ENCODE results near the gene ADAMTS7. TPM values are rescaled to one million over a fixed set of nuclear protein-coding genes. Genes with fewer than 3 reads are reported as not detected.
A peak's percentile ranks its signal among the peaks of the same experiment; 100 is the strongest.

ADAMTS7 gene, protein sequence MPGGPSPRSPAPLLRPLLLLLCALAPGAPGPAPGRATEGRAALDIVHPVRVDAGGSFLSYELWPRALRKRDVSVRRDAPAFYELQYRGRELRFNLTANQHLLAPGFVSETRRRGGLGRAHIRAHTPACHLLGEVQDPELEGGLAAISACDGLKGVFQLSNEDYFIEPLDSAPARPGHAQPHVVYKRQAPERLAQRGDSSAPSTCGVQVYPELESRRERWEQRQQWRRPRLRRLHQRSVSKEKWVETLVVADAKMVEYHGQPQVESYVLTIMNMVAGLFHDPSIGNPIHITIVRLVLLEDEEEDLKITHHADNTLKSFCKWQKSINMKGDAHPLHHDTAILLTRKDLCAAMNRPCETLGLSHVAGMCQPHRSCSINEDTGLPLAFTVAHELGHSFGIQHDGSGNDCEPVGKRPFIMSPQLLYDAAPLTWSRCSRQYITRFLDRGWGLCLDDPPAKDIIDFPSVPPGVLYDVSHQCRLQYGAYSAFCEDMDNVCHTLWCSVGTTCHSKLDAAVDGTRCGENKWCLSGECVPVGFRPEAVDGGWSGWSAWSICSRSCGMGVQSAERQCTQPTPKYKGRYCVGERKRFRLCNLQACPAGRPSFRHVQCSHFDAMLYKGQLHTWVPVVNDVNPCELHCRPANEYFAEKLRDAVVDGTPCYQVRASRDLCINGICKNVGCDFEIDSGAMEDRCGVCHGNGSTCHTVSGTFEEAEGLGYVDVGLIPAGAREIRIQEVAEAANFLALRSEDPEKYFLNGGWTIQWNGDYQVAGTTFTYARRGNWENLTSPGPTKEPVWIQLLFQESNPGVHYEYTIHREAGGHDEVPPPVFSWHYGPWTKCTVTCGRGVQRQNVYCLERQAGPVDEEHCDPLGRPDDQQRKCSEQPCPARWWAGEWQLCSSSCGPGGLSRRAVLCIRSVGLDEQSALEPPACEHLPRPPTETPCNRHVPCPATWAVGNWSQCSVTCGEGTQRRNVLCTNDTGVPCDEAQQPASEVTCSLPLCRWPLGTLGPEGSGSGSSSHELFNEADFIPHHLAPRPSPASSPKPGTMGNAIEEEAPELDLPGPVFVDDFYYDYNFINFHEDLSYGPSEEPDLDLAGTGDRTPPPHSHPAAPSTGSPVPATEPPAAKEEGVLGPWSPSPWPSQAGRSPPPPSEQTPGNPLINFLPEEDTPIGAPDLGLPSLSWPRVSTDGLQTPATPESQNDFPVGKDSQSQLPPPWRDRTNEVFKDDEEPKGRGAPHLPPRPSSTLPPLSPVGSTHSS (N-terminal part only)
- total RNA-seq (1 to 10 TPM in 2 of 5 donors, under 1 TPM in 1, not detected in 2; 0.79 to 2.3 (median 1.0) TPM), total RNA-seq (0 to 2.9 (median 0.12) reads per million in 29 experiments)
- 0.06 TPM for total RNA-seq (2013)

DNA sequence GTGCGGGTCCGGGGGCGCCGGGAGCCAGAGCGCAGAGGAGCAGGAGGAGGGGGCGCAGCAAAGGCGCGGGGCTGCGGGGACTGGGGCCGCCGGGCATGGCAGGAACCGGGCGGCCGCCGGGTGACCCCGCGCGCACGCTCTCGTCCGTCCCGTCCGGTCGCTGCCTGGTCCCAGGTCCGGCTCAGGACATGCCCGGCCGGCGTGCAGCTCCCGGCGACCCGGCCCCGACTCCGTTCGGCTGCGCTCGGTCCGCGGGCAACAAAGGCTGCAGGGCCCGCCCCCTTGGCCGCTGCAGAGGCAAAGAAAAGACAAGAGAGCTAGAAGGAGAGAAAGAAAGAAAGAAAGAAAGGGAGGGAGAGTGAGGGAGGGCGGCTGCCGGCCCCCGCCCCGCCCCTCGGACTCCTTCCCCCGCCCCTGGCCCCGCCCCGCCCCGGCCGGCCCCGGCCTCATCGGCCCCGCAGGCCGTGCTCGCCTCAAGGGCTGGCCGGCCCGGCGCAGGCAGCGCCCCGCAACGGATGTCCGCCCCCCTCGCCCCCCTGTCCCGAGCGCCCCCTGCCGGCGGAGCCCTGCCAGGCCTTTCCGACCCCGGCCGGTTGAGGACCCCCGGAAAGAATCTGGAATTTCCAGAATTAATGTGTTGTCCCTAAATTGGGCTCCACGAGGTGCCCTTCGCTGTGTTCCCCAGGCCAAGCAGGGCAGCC is at the start of gene ADAMTS7:
Gene ADAMTS7 (minus strand): TSS at position 341 of the 701 bp plus-strand sequence. CDS start 244 bp downstream, at position 97.
- H3K4me3 ChIP-seq (ENCODE audit: control insufficient read depth in 1 of 2, extremely low read depth in 1 of 2, low read length in 1 of 2), result peak within 1 kb of the TSS; percentile 43 to 73
- WGBS (ENCODE audit: insufficient coverage), result under 1% methylated on average over 69 of the region's 73 CpGs
- peak within 1 kb of the TSS; percentile 71 to 78 (median 75) for H3K4me3 Mint-ChIP-seq
- H3K27me3 Mint-ChIP-seq, result peaks cover 36 to 53% of the 10 kb centered on the region in 2 donors
- H3K36me3 ChIP-seq (ENCODE audit: control insufficient read depth in 2 of 2, extremely low read depth in 1 of 2, insufficient read depth in 1 of 2, low read length in 1 of 2), result no peaks in the 10 kb centered on the region
- no peaks in the 10 kb centered on the region for H3K36me3 Mint-ChIP-seq
- ATAC-seq (replicated peaks in 1 of 4) (peak; percentile 60 to 72 (median 71)), DNase-seq (peak in 24 of 35 experiments; percentile 18 to 61 (median 36))
- H3K4me1 Mint-ChIP-seq, result peaks cover 11 to 18% (median 16%) of the 10 kb centered on the region in 3 donors
- peaks cover 0 to 18% of the 10 kb centered on the region in 2 experiments for H3K4me1 ChIP-seq (ENCODE audit: control insufficient read depth in 1 of 2, extremely low read depth in 1 of 2, insufficient read depth in 2 of 2, low read length in 2 of 2)
- H3K9me3 ChIP-seq, result peaks cover 3% of the 10 kb centered on the region
- ChIA-PET CTCF (no interaction called here), POLR2A (no interaction called here)
- H3K27ac ChIP-seq (ENCODE audit: low read length), result no peak within 1 kb of the TSS
- peak within 1 kb of the TSS in 1 of 2 donors; percentile 43 for H3K27ac Mint-ChIP-seq
- H3K9me3 Mint-ChIP-seq, result peaks cover 0 to 8% (median 0%) of the 10 kb centered on the region in 3 donors
- H3K27me3 ChIP-seq (replicated peaks in 1 of 2; ENCODE audit: control insufficient read depth in 2 of 2, extremely low read depth in 1 of 2, insufficient read depth in 2 of 2, low read length in 1 of 2), result peaks cover 0 to 58% of the 10 kb centered on the region in 2 experiments

DNA sequence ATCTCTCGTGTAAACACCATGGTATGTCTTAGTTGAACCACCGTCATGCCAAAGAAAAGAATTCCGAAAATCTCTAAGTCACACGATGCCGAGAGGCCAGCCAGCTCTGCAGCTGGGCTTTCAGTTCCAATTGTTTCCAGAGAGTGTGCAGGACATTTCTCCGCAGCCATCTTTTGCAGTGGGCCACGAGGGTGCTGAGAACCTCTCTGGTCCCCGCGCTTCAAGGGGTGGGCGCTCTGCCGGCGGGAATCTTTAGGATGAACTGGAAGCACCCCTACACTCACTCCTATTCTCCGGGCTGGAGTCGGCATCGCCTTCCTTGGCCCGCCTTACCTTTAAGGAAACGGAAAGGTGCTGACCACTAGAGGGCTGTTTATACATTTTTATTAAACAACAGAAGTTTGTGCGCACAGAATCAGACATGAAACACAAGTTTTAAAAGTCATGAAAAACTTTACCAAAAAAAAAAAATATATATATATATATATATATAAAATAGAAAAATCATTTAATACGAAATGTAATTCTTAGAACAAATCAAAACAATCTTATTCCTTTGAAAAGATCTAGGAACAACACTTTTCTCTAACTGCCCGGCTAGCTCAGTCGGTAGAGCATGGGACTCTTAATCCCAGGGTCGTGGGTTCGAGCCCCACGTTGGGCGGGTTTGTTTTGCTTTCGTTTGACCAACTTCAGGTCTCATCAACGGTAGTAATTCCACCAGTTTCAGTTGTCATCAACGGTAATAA is 48.9 kb upstream of the ADAMTS7 start:
- 6% methylated on average over 22 of the region's 28 CpGs for WGBS (ENCODE audit: insufficient coverage)
- ChIA-PET CTCF (interaction anchor here in 1 of 2 donors (0.7 to 1.8 kb wide), 3 partner anchors 13 to 561 kb away, joined by 3 to 14 read pairs (median 4); partner anchors contain the start of genes MORF4L1 and SKIC8), POLR2A (interaction anchor here (0.6 to 0.7 kb wide), 3 partner anchors 12 to 78 kb away, joined by 6 to 8 read pairs (median 8); partner anchors contain the start of gene MORF4L1 (in 1 of the 2))
- Mint-ChIP-seq H3K9me3 (no peaks in the 10 kb centered on the region), H3K36me3 (no peaks in the 10 kb centered on the region), H3K27ac (peak overlapping the region; percentile 69 to 75), H3K4me3 (peak overlapping the region; percentile 71 to 84 (median 81)), H3K4me1 (peaks cover 6 to 9% (median 6%) of the 10 kb centered on the region in 3 donors), H3K27me3 (no peaks in the 10 kb centered on the region)
- H3K36me3 ChIP-seq (ENCODE audit: control insufficient read depth in 2 of 2, extremely low read depth in 1 of 2, insufficient read depth in 1 of 2, low read length in 1 of 2), result no peaks in the 10 kb centered on the region
- DNase-seq (peak; percentile 16 to 73 (median 53)), ATAC-seq (replicated peaks in 1 of 4) (peak; percentile 66 to 85 (median 70))
- no peaks in the 10 kb centered on the region for H3K9me3 ChIP-seq
- peak overlapping the region in 1 of 2 donors; percentile 37 for H3K4me3 ChIP-seq (ENCODE audit: control insufficient read depth in 1 of 2, extremely low read depth in 1 of 2, low read length in 1 of 2)
- peaks cover 0 to 6% of the 10 kb centered on the region in 2 experiments for H3K4me1 ChIP-seq (ENCODE audit: control insufficient read depth in 1 of 2, extremely low read depth in 1 of 2, insufficient read depth in 2 of 2, low read length in 2 of 2)
- no peak overlapping the region for H3K27ac ChIP-seq (ENCODE audit: low read length)
- no peaks in the 10 kb centered on the region for H3K27me3 ChIP-seq (replicated peaks in 1 of 2; ENCODE audit: control insufficient read depth in 2 of 2, extremely low read depth in 1 of 2, insufficient read depth in 2 of 2, low read length in 1 of 2)

DNA sequence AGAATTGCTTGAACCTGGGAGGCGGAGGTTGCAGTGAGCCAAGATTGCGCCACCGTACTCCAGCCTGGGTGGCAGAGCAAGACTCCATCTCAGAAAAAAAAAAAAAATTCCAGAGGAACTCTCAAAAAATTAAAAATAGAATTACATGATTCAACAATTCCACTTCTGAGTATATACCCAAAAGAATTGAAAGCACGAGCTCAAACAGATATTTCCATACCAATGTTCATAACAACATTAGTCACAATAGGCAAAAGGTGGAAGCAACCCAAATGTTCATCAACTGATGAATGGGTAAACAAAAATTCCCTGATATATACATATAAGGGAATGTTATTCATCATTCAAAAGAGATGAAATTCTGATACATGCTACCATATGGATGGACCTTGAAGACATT is 44.5 kb upstream of the ADAMTS7 start:
- Mint-ChIP-seq H3K27ac (no peak overlapping the region), H3K36me3 (no peaks in the 10 kb centered on the region), H3K4me3 (no peak overlapping the region), H3K4me1 (peaks cover 6 to 9% (median 6%) of the 10 kb centered on the region in 3 donors), H3K27me3 (peaks cover 2 to 3% of the 10 kb centered on the region in 2 donors), H3K9me3 (no peaks in the 10 kb centered on the region)
- DNase-seq (no peak), ATAC-seq (replicated peaks in 1 of 4) (no peak)
- Histone ChIP-seq H3K36me3 (ENCODE audit: control insufficient read depth in 2 of 2, extremely low read depth in 1 of 2, insufficient read depth in 1 of 2, low read length in 1 of 2) (no peaks in the 10 kb centered on the region), H3K4me1 (ENCODE audit: control insufficient read depth in 1 of 2, extremely low read depth in 1 of 2, insufficient read depth in 2 of 2, low read length in 2 of 2) (peaks cover 0 to 3% of the 10 kb centered on the region in 2 experiments), H3K9me3 (no peaks in the 10 kb centered on the region), H3K27ac (ENCODE audit: low read length) (no peak overlapping the region), H3K4me3 (ENCODE audit: control insufficient read depth in 1 of 2, extremely low read depth in 1 of 2, low read length in 1 of 2) (no peak overlapping the region), H3K27me3 (replicated peaks in 1 of 2; ENCODE audit: control insufficient read depth in 2 of 2, extremely low read depth in 1 of 2, insufficient read depth in 2 of 2, low read length in 1 of 2) (peaks cover 0 to 14% of the 10 kb centered on the region in 2 experiments)
- ChIA-PET CTCF (interaction anchor here in 1 of 2 donors (0.6 to 0.7 kb wide), 2 partner anchors 42 to 53 kb away, joined by 4 to 5 read pairs; no protein-coding TSS in a partner anchor), POLR2A (no interaction called here)
- WGBS (ENCODE audit: insufficient coverage), result 33% methylated on average over 1 of the region's 4 CpGs

DNA sequence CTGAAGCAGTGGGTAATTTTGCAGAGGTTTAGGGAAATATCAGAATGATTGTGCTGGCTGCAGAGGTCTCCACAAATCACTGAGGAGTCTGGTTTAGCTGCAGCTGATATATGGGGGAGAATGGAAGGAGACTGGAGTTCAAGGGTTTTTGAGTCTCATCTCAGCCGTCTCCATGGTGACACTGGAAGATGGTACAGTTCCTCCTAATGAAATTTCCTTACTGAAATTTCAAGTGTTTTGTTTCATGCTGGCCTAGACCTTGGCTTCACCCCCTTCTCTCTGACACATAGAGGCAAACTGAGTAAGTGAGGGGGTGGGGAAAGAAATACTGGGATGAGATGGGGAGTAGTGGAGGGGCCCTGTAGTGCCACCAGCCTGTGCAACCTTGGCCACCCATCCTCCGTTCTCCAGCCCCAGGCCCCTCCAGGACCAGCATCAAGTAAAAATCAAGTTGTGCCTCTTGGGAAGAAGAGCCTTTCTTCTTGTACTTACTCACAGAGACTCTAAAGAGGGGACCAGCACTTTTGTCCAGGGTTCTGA is 43.6 kb upstream of the ADAMTS7 start:
- no peak for DNase-seq
- CTCF ChIA-PET, result no interaction called here
- Histone ChIP-seq H3K9me3 (no peaks in the 10 kb centered on the region), H3K4me1 (ENCODE audit: control insufficient read depth in 1 of 2, extremely low read depth in 1 of 2, insufficient read depth in 2 of 2, low read length in 2 of 2) (peaks cover 0 to 1% of the 10 kb centered on the region in 2 experiments), H3K27ac (ENCODE audit: low read length) (no peak overlapping the region), H3K27me3 (replicated peaks in 1 of 2; ENCODE audit: control insufficient read depth in 2 of 2, extremely low read depth in 1 of 2, insufficient read depth in 2 of 2, low read length in 1 of 2) (peaks cover 0 to 15% of the 10 kb centered on the region in 2 experiments), H3K36me3 (ENCODE audit: control insufficient read depth in 2 of 2, extremely low read depth in 1 of 2, insufficient read depth in 1 of 2, low read length in 1 of 2) (no peaks in the 10 kb centered on the region), H3K4me3 (ENCODE audit: control insufficient read depth in 1 of 2, extremely low read depth in 1 of 2, low read length in 1 of 2) (no peak overlapping the region)
- H3K4me3 Mint-ChIP-seq, result no peak overlapping the region
- WGBS (ENCODE audit: insufficient coverage), result no CpG with 5 or more reads among the region's 2 CpGs
- peaks cover 2 to 3% of the 10 kb centered on the region in 2 donors for H3K27me3 Mint-ChIP-seq
- H3K9me3 Mint-ChIP-seq, result no peaks in the 10 kb centered on the region
- POLR2A ChIA-PET, result no interaction called here
- peaks cover 2% of the 10 kb centered on the region in 3 donors for H3K4me1 Mint-ChIP-seq
- no peaks in the 10 kb centered on the region for H3K36me3 Mint-ChIP-seq
- no peak for ATAC-seq (replicated peaks in 1 of 4)
- H3K27ac Mint-ChIP-seq, result no peak overlapping the region

DNA sequence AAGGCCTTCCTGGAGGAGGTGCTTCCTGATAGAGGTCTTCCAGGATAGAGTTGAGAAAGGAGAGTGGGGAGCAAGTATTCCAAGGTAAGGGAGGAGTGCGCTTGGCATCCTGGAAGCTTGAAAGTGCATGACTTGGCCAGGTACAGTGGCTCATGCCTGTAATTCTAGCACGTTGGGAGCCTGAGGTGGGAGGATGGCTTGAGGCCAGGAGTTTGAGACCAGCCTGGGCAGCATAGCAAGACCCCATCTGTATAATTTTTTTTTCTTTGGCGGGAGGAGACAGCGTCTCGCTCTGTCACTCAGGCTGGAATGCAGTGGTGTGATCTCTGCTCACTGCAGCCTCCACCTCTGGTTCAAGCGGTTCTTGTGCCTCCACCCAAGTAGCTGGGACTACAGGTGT is 42.2 kb upstream of the ADAMTS7 start:
- Mint-ChIP-seq H3K9me3 (no peaks in the 10 kb centered on the region), H3K27ac (no peak overlapping the region), H3K36me3 (no peaks in the 10 kb centered on the region), H3K4me1 (no peaks in the 10 kb centered on the region), H3K27me3 (peaks cover 2 to 3% of the 10 kb centered on the region in 2 donors), H3K4me3 (no peak overlapping the region)
- Histone ChIP-seq H3K27ac (ENCODE audit: low read length) (no peak overlapping the region), H3K27me3 (replicated peaks in 1 of 2; ENCODE audit: control insufficient read depth in 2 of 2, extremely low read depth in 1 of 2, insufficient read depth in 2 of 2, low read length in 1 of 2) (peaks cover 0 to 15% of the 10 kb centered on the region in 2 experiments), H3K36me3 (ENCODE audit: control insufficient read depth in 2 of 2, extremely low read depth in 1 of 2, insufficient read depth in 1 of 2, low read length in 1 of 2) (no peaks in the 10 kb centered on the region), H3K4me3 (ENCODE audit: control insufficient read depth in 1 of 2, extremely low read depth in 1 of 2, low read length in 1 of 2) (no peak overlapping the region), H3K9me3 (no peaks in the 10 kb centered on the region), H3K4me1 (ENCODE audit: control insufficient read depth in 1 of 2, extremely low read depth in 1 of 2, insufficient read depth in 2 of 2, low read length in 2 of 2) (no peaks in the 10 kb centered on the region)
- ChIA-PET CTCF (no interaction called here), POLR2A (no interaction called here)
- 93% methylated on average over 2 of the region's 6 CpGs for WGBS (ENCODE audit: insufficient coverage)
- ATAC-seq (replicated peaks in 1 of 4), result no peak
- no peak for DNase-seq
